ENCODE results near the gene ZBED4. TPM values are rescaled to one million over a fixed set of nuclear protein-coding genes. Genes with fewer than 3 reads are reported as not detected.
A peak's percentile ranks its signal among the peaks of the same experiment; 100 is the strongest.

Gene ZBED4
- total and polyA plus RNA-seq, 2 of the 13 experiments (the other 11 are each of a cell fraction or from before 2014, with no cell fraction given), result 5.4 to 9.6 TPM

DNA sequence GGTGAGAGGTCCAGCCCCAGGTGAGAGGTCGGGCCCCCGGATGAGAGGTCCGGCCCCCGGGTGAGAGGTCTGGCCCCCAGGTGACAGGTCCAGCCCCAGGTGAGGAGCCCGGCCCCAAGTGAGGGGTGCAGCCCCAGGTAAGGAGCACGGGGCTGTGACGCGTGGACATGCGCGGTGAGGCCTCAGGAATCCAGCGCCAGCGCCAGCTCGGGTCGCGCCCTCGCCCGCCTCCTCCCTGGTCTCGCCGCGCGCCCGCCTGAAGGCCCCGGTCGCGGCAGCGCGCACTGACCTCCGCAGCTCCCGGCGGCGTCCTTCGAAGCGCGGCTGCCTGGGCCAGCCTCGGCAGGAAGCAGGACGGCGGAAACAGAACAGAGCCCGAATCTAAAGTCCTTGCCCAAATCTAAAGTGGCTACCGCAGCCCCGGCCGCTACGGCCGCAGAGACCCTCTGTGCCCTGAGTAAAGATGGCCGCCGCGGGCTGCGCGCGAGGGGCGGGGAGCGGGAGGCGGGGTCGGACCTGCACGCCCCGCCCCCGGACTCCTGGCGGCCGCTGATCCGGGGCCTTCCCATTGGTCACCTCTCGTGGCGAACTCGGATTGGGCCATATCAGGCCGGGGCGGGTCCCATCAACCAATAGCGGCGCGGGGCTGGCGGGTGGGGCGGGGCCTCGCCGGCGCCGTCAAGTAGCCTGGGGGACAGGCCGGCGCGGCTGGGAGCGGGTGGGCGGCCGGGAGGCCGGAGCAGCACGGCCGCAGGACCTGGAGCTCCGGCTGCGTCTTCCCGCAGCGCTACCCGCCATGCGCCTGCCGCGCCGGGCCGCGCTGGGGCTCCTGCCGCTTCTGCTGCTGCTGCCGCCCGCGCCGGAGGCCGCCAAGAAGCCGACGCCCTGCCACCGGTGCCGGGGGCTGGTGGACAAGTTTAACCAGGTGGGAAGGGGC is 64.6 kb downstream of the ZBED4 start, which contains the start of the genes ALG12 and CRELD2 (continued):
- TF ChIP-seq, protein P1, sequence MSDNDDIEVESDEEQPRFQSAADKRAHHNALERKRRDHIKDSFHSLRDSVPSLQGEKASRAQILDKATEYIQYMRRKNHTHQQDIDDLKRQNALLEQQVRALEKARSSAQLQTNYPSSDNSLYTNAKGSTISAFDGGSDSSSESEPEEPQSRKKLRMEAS (IDR thresholded peaks at IDR 0.05), result peak; percentile 63; the same call in 1 of the 2 replicates
- TF ChIP-seq EEA1 (CRISPR knock-in tag; IDR thresholded peaks at IDR 0.05; ENCODE audit: borderline replicate concordance) (peak; percentile 43; the same call in 1 of the 2 replicates), HES4 (CRISPR knock-in tag; IDR thresholded peaks at IDR 0.05; ENCODE audit: borderline replicate concordance) (peak; percentile 54; the same call in 1 of the 2 replicates), ZNF343 (CRISPR knock-in tag; IDR thresholded peaks at IDR 0.05) (peak; percentile 35; the same call in 1 of the 2 replicates), GTF2F1 (IDR thresholded peaks at IDR 0.05; ENCODE audit: low read length) (no peak), TEAD3 (CRISPR knock-in tag; optimal IDR thresholded peaks at IDR 0.05; ENCODE audit: borderline replicate concordance) (peak; percentile 24), ZNF530 (CRISPR knock-in tag; IDR thresholded peaks at IDR 0.05; ENCODE audit: low read depth) (no peak), NR3C1 (CRISPR knock-in tag; IDR thresholded peaks at IDR 0.05) (no peak), ZNF790 (CRISPR knock-in tag; IDR thresholded peaks at IDR 0.05; ENCODE audit: borderline replicate concordance) (no peak), HMG20B (CRISPR knock-in tag; conservative IDR thresholded peaks at IDR 0.05) (no peak), ZMYM4 (CRISPR knock-in tag; IDR thresholded peaks at IDR 0.05) (peak; percentile 65), FOSL2 (CRISPR knock-in tag; IDR thresholded peaks at IDR 0.05) (no peak)
- TF ChIP-seq, protein P2, sequence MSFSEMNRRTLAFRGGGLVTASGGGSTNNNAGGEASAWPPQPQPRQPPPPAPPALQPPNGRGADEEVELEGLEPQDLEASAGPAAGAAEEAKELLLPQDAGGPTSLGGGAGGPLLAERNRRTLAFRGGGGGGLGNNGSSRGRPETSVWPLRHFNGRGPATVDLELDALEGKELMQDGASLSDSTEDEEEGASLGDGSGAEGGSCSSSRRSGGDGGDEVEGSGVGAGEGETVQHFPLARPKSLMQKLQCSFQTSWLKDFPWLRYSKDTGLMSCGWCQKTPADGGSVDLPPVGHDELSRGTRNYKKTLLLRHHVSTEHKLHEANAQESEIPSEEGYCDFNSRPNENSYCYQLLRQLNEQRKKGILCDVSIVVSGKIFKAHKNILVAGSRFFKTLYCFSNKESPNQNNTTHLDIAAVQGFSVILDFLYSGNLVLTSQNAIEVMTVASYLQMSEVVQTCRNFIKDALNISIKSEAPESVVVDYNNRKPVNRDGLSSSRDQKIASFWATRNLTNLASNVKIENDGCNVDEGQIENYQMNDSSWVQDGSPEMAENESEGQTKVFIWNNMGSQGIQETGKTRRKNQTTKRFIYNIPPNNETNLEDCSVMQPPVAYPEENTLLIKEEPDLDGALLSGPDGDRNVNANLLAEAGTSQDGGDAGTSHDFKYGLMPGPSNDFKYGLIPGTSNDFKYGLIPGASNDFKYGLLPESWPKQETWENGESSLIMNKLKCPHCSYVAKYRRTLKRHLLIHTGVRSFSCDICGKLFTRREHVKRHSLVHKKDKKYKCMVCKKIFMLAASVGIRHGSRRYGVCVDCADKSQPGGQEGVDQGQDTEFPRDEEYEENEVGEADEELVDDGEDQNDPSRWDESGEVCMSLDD (CRISPR knock-in tag; IDR thresholded peaks at IDR 0.05; ENCODE audit: borderline replicate concordance), result no peak
- TF ChIP-seq, protein P3, sequence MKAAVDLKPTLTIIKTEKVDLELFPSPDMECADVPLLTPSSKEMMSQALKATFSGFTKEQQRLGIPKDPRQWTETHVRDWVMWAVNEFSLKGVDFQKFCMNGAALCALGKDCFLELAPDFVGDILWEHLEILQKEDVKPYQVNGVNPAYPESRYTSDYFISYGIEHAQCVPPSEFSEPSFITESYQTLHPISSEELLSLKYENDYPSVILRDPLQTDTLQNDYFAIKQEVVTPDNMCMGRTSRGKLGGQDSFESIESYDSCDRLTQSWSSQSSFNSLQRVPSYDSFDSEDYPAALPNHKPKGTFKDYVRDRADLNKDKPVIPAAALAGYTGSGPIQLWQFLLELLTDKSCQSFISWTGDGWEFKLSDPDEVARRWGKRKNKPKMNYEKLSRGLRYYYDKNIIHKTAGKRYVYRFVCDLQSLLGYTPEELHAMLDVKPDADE (CRISPR knock-in tag; IDR thresholded peaks at IDR 0.05), result no peak
- TF ChIP-seq, protein P4, sequence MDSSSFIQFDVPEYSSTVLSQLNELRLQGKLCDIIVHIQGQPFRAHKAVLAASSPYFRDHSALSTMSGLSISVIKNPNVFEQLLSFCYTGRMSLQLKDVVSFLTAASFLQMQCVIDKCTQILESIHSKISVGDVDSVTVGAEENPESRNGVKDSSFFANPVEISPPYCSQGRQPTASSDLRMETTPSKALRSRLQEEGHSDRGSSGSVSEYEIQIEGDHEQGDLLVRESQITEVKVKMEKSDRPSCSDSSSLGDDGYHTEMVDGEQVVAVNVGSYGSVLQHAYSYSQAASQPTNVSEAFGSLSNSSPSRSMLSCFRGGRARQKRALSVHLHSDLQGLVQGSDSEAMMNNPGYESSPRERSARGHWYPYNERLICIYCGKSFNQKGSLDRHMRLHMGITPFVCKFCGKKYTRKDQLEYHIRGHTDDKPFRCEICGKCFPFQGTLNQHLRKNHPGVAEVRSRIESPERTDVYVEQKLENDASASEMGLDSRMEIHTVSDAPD (CRISPR knock-in tag; IDR thresholded peaks at IDR 0.05), result no peak
- TF ChIP-seq, protein P5, sequence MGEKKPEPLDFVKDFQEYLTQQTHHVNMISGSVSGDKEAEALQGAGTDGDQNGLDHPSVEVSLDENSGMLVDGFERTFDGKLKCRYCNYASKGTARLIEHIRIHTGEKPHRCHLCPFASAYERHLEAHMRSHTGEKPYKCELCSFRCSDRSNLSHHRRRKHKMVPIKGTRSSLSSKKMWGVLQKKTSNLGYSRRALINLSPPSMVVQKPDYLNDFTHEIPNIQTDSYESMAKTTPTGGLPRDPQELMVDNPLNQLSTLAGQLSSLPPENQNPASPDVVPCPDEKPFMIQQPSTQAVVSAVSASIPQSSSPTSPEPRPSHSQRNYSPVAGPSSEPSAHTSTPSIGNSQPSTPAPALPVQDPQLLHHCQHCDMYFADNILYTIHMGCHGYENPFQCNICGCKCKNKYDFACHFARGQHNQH (CRISPR knock-in tag; IDR thresholded peaks at IDR 0.05), result peak; percentile 68; the same call in 1 of the 2 replicates
- TF ChIP-seq, protein P6, sequence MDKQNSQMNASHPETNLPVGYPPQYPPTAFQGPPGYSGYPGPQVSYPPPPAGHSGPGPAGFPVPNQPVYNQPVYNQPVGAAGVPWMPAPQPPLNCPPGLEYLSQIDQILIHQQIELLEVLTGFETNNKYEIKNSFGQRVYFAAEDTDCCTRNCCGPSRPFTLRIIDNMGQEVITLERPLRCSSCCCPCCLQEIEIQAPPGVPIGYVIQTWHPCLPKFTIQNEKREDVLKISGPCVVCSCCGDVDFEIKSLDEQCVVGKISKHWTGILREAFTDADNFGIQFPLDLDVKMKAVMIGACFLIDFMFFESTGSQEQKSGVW (CRISPR knock-in tag; IDR thresholded peaks at IDR 0.05; ENCODE audit: borderline replicate concordance), result no peak
- TF ChIP-seq, protein P7, sequence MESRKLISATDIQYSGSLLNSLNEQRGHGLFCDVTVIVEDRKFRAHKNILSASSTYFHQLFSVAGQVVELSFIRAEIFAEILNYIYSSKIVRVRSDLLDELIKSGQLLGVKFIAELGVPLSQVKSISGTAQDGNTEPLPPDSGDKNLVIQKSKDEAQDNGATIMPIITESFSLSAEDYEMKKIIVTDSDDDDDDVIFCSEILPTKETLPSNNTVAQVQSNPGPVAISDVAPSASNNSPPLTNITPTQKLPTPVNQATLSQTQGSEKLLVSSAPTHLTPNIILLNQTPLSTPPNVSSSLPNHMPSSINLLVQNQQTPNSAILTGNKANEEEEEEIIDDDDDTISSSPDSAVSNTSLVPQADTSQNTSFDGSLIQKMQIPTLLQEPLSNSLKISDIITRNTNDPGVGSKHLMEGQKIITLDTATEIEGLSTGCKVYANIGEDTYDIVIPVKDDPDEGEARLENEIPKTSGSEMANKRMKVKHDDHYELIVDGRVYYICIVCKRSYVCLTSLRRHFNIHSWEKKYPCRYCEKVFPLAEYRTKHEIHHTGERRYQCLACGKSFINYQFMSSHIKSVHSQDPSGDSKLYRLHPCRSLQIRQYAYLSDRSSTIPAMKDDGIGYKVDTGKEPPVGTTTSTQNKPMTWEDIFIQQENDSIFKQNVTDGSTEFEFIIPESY (CRISPR knock-in tag; IDR thresholded peaks at IDR 0.05), result 0 out of 2 replicates have a peak, but pooled peaks have one; percentile 6

All from HepG2 (cell line).